SK-N-SH (cell line): ENCODE measurements around the gene POLR2B. TPM values are rescaled to one million over a fixed set of nuclear protein-coding genes. Genes with fewer than 3 reads are reported as not detected.

Source experiments
- CTCF ChIA-PET: fragments of 300-600, 350-600 bp; formaldehyde crosslinking; extraction: SDS; loops from one replicate; lab custom pipeline; 2021; lab: Yijun Ruan, JAX
- POLR2A ChIA-PET: fragments of 350-600 bp; sonication (Branson Sonifier 250); formaldehyde crosslinking; extraction: SDS; loops from one replicate; lab custom pipeline; 2020; ENCODE audit warnings: antibody characterized with exemption, inconsistent platforms; lab: Yijun Ruan, JAX
- DNase-seq: peaks from one replicate; pipeline ENCODE4 v3.0.0; 2012
- H2AFZ ChIP-seq: fragments of 200-600 bp; sonication (generic); 2 replicates; pipeline ENCODE4 v1.8.1; 2016; ENCODE audit warnings: antibody characterized with exemption, mild to moderate bottlenecking, low read depth
- H3F3A ChIP-seq: fragments of 200-600 bp; sonication (generic); replicated peaks from 2 replicates; pipeline ENCODE3; 2016; ENCODE audit warnings: antibody characterized with exemption, mild to moderate bottlenecking; ENCODE audit not compliant: insufficient read depth
- H3K27ac ChIP-seq, 2 experiments: fragments of 200-500 bp in 1 of 2; fragments of 200-600 bp in 1 of 2; sonication (Bioruptor generic) in 1 of 2; sonication (generic), shearing (Covaris generic) in 1 of 2; 2 replicates each; pipeline versions ENCODE4 v1.5.1 to v1.6.1; 2014 to 2016; ENCODE audit warnings: low read depth in 2 of 2, inconsistent platforms in 1 of 2, low read length in 1 of 2, mild to moderate bottlenecking in 1 of 2, mixed read lengths in 1 of 2
- H3K27me3 ChIP-seq: fragments of 200-600 bp; sonication (generic), shearing (Covaris generic); 2 replicates; pipeline ENCODE4 v1.6.1; 2016; ENCODE audit warnings: mixed run types; ENCODE audit not compliant: insufficient read depth
- H3K36me3 ChIP-seq, 2 experiments: fragments of 200-500 bp in 1 of 2; fragments of 200-600 bp in 1 of 2; sonication (Bioruptor generic) in 1 of 2; sonication (generic) in 1 of 2; replicated peaks in 1 of 2; 2 replicates each; pipeline versions ENCODE3 to v1.5.1; 2014 to 2016; ENCODE audit warnings: low read length in 1 of 2, mild to moderate bottlenecking in 1 of 2; ENCODE audit not compliant: insufficient read depth in 2 of 2, control insufficient read depth in 1 of 2
- H3K4me1 ChIP-seq, 2 experiments: fragments of 200-500 bp in 1 of 2; fragments of 200-600 bp in 1 of 2; sonication (Bioruptor generic) in 1 of 2; sonication (generic), shearing (Covaris generic) in 1 of 2; 2 replicates each; pipeline versions ENCODE4 v1.5.1 to v1.6.1; 2014 to 2016; ENCODE audit warnings: low read depth in 1 of 2, low read length in 1 of 2, mixed run types in 1 of 2; ENCODE audit not compliant: insufficient read depth in 2 of 2, control insufficient read depth in 1 of 2
- H3K4me2 ChIP-seq: fragments of 200-600 bp; sonication (generic), shearing (Covaris generic); 2 replicates; pipeline ENCODE4 v1.6.1; 2017; ENCODE audit warnings: mixed run types
- H3K4me3 ChIP-seq, 2 experiments: fragments of 200-500 bp in 1 of 2; fragments of 200-600 bp in 1 of 2; sonication (Bioruptor generic) in 1 of 2; sonication (generic), shearing (Covaris generic) in 1 of 2; 2 replicates each; pipeline versions ENCODE4 v1.5.1 to v1.8.1; 2014 to 2016; ENCODE audit warnings: low read depth in 2 of 2, inconsistent platforms in 1 of 2, low read length in 1 of 2, mild to moderate bottlenecking in 1 of 2, mixed read lengths in 1 of 2, moderate library complexity in 1 of 2
- H3K79me2 ChIP-seq: fragments of 200-600 bp; sonication (generic); 2 replicates; pipeline ENCODE4 v1.8.1; 2017; ENCODE audit warnings: mild to moderate bottlenecking; ENCODE audit not compliant: insufficient read depth
- H3K9ac ChIP-seq: fragments of 200-600 bp; sonication (generic); 2 replicates; pipeline ENCODE4 v1.6.1; 2017; ENCODE audit warnings: mixed run types
- H3K9me2 ChIP-seq: fragments of 200-600 bp; sonication (generic); 2 replicates; pipeline ENCODE4 v1.6.1; 2017; ENCODE audit warnings: mixed run types
- H3K9me3 ChIP-seq: fragments of 200-600 bp; sonication (generic); 2 replicates; pipeline ENCODE4 v1.6.1; 2017; ENCODE audit warnings: mixed run types, mild to moderate bottlenecking, moderate library complexity
- H4K20me1 ChIP-seq: fragments of 200-600 bp; sonication (generic); 2 replicates; pipeline ENCODE4 v1.6.1; 2017; ENCODE audit warnings: mild to moderate bottlenecking, mixed run types; ENCODE audit not compliant: insufficient read depth
- ELF1 ChIP-seq: IDR thresholded peaks from 2 replicates; pipeline ENCODE4 v1.4.0; 2012
- EZH2phosphoT487 ChIP-seq: fragments of 200-600 bp; sonication (generic); IDR thresholded peaks from 2 replicates; pipeline ENCODE4 v1.6.1; 2017; ENCODE audit warnings: low read depth, mixed run types, mild to moderate bottlenecking, antibody characterized with exemption, moderate library complexity, borderline replicate concordance
- FOSL2 ChIP-seq: IDR thresholded peaks from 2 replicates; pipeline ENCODE4 v1.4.0; 2012; ENCODE audit warnings: low read depth, mild to moderate bottlenecking, moderate library complexity, borderline replicate concordance
- FOXJ3 ChIP-seq: sonication (generic); formaldehyde crosslinking; IDR thresholded peaks from 2 replicates; pipeline ENCODE4 v1.5.1; 2020; ENCODE audit warnings: mild to moderate bottlenecking, missing genetic modification reagents
- JUND ChIP-seq: IDR thresholded peaks from 2 replicates; pipeline ENCODE4 v1.4.0; 2012
- MEF2A ChIP-seq: IDR thresholded peaks from 2 replicates; pipeline ENCODE4 v1.4.0; 2012; ENCODE audit warnings: low read depth, borderline replicate concordance
- NFIC ChIP-seq: IDR thresholded peaks from 2 replicates; pipeline ENCODE4 v1.4.0; 2012; ENCODE audit warnings: borderline replicate concordance
- RAD21 ChIP-seq: IDR thresholded peaks from 2 replicates; pipeline ENCODE4 v1.6.1; 2012; ENCODE audit warnings: mild to moderate bottlenecking, low read length
- RFX5 ChIP-seq: IDR thresholded peaks from 2 replicates; pipeline ENCODE4 v1.6.1; 2012; ENCODE audit warnings: mild to moderate bottlenecking, improper control_type of control experiment, low read length
- RXRA ChIP-seq: IDR thresholded peaks from 2 replicates; pipeline ENCODE4 v1.4.0; 2012; ENCODE audit warnings: low read depth, mild to moderate bottlenecking, borderline replicate concordance
- SIN3A ChIP-seq: IDR thresholded peaks from 2 replicates; pipeline ENCODE4 v1.6.1; 2012; ENCODE audit warnings: low read depth, mild to moderate bottlenecking, low read length, moderate library complexity, borderline replicate concordance
- TAF1 ChIP-seq: IDR thresholded peaks from 2 replicates; pipeline ENCODE4 v1.6.1; 2012; ENCODE audit warnings: low read depth, mild to moderate bottlenecking, low read length, moderate library complexity, borderline replicate concordance
- WGBS: methylation state at CpG from one replicate; pipeline ENCODE4 v1.1.6; 2017; ENCODE audit warnings: low lambda C conversion rate; 5-methylcytosine and 5-hydroxymethylcytosine counted together
- polyA plus RNA-seq, 3 experiments: library from polyadenylated mRNA; depleted of rRNA; stranded (reverse); fragments of >200 nt; gene quantifications; 2 replicates each; pipeline ENCODE4 v1.2.3, GENCODE V29; 2012
- TF ChIP-seq, protein P1 (sequence below): IDR thresholded peaks from 2 replicates; pipeline ENCODE4 v1.4.0; 2012; ENCODE audit warnings: low read depth, borderline replicate concordance
- TF ChIP-seq, protein P2 (sequence below): IDR thresholded peaks from 2 replicates; pipeline ENCODE4 v1.4.0; 2012; ENCODE audit warnings: low read depth, borderline replicate concordance
- TF ChIP-seq, protein P3 (sequence below): fragments of 150-350 bp; IDR thresholded peaks from 2 replicates; pipeline ENCODE4 v1.6.1; 2016; ENCODE audit warnings: mild to moderate bottlenecking, low read depth, low read length
- TF ChIP-seq, protein P4 (sequence below): fragments of 200-600 bp; sonication (generic); IDR thresholded peaks from 2 replicates; pipeline ENCODE4 v1.6.1; 2017; ENCODE audit warnings: antibody characterized with exemption, mild to moderate bottlenecking, moderate library complexity
- TF ChIP-seq, protein P5 (sequence below): IDR thresholded peaks from 2 replicates; pipeline ENCODE4 v1.4.0; 2012; ENCODE audit warnings: low read depth

POLR2B gene
- polyA plus RNA-seq, 1 of the 3 experiments (the other 2 are of a cell fraction) = 58.5 TPM

DNA sequence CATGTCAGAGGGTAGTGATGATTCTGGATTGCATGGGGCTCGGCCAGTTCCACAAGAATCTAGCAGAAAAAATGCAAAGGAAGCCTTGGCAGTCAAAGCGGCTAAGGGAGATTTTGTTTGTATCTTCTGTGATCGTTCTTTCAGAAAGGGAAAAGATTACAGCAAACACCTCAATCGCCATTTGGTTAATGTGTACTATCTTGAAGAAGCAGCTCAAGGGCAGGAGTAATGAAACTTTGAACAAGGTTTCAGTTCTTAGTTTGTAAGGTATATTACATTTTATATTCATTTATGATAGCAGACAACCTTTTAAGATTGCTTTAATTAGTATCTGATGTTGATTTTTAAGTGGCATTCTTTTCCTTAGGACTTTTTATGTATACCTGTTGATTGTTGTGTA, 46.8 kb upstream of the POLR2B start:
- Histone ChIP-seq H3K4me3 (no peak overlapping the region), H3K4me2 (no peak overlapping the region), H3K4me1 (no peaks in the 10 kb centered on the region), H4K20me1 (peaks cover 40% of the 10 kb centered on the region), H3K9me3 (no peaks in the 10 kb centered on the region), H3F3A (peaks cover 16% of the 10 kb centered on the region), H3K79me2 (peaks cover 85% of the 10 kb centered on the region), H3K9ac (no peak overlapping the region), H3K27me3 (no peaks in the 10 kb centered on the region), H3K36me3 (peaks cover 27 to 79% of the 10 kb centered on the region in 2 experiments), H2AFZ (no peak overlapping the region), H3K9me2 (no peaks in the 10 kb centered on the region), H3K27ac (no peak overlapping the region)
- 95% methylated on average over 4 of the region's 4 CpGs for WGBS
- TF ChIP-seq RXRA (no peak), NFIC (no peak), JUND (no peak), MEF2A (no peak), SIN3A (no peak), FOSL2 (no peak), ELF1 (no peak), RFX5 (no peak)
- TF ChIP-seq, protein P1, sequence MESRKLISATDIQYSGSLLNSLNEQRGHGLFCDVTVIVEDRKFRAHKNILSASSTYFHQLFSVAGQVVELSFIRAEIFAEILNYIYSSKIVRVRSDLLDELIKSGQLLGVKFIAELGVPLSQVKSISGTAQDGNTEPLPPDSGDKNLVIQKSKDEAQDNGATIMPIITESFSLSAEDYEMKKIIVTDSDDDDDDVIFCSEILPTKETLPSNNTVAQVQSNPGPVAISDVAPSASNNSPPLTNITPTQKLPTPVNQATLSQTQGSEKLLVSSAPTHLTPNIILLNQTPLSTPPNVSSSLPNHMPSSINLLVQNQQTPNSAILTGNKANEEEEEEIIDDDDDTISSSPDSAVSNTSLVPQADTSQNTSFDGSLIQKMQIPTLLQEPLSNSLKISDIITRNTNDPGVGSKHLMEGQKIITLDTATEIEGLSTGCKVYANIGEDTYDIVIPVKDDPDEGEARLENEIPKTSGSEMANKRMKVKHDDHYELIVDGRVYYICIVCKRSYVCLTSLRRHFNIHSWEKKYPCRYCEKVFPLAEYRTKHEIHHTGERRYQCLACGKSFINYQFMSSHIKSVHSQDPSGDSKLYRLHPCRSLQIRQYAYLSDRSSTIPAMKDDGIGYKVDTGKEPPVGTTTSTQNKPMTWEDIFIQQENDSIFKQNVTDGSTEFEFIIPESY = no peak
- TF ChIP-seq, protein P2, sequence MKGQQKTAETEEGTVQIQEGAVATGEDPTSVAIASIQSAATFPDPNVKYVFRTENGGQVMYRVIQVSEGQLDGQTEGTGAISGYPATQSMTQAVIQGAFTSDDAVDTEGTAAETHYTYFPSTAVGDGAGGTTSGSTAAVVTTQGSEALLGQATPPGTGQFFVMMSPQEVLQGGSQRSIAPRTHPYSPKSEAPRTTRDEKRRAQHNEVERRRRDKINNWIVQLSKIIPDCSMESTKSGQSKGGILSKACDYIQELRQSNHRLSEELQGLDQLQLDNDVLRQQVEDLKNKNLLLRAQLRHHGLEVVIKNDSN = no peak
- TF ChIP-seq, protein P3, sequence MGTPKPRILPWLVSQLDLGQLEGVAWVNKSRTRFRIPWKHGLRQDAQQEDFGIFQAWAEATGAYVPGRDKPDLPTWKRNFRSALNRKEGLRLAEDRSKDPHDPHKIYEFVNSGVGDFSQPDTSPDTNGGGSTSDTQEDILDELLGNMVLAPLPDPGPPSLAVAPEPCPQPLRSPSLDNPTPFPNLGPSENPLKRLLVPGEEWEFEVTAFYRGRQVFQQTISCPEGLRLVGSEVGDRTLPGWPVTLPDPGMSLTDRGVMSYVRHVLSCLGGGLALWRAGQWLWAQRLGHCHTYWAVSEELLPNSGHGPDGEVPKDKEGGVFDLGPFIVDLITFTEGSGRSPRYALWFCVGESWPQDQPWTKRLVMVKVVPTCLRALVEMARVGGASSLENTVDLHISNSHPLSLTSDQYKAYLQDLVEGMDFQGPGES = no peak
- TF ChIP-seq, protein P4, sequence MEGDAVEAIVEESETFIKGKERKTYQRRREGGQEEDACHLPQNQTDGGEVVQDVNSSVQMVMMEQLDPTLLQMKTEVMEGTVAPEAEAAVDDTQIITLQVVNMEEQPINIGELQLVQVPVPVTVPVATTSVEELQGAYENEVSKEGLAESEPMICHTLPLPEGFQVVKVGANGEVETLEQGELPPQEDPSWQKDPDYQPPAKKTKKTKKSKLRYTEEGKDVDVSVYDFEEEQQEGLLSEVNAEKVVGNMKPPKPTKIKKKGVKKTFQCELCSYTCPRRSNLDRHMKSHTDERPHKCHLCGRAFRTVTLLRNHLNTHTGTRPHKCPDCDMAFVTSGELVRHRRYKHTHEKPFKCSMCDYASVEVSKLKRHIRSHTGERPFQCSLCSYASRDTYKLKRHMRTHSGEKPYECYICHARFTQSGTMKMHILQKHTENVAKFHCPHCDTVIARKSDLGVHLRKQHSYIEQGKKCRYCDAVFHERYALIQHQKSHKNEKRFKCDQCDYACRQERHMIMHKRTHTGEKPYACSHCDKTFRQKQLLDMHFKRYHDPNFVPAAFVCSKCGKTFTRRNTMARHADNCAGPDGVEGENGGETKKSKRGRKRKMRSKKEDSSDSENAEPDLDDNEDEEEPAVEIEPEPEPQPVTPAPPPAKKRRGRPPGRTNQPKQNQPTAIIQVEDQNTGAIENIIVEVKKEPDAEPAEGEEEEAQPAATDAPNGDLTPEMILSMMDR = no peak
- ChIA-PET CTCF (no interaction called here), POLR2A (no interaction called here)
- no peak for DNase-seq

DNA sequence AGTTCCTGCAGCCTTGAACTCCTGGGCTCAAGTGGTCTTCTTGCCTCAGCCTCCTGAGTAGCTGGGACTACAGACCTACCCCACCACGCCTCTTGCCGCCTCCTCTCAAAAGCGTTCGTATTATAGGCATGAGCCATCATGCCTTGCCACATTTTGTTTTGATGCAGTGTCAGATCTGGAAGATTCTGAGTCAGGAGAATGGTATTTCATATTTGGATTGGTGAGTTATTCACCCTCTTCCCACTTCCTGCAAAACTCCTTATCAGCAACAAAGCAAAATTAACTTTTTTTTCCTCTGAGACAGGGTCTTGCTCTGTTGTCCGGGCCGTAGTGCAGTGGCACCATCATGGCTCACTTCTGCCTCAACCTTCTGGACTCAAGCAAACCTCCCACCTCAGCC, 41.4 kb upstream of the POLR2B start:
- no peaks in the 10 kb centered on the region for H3K9me2 ChIP-seq
- no peaks in the 10 kb centered on the region for H3K9me3 ChIP-seq
- 64% methylated on average over 6 of the region's 6 CpGs for WGBS
- TF ChIP-seq MEF2A (no peak), FOXJ3 (no peak), JUND (peak; percentile 55; the same call in 1 of the 2 replicates), EZH2phosphoT487 (no peak), TAF1 (no peak), RXRA (no peak), FOSL2 (peak; percentile 63; the same call in 1 of the 2 replicates), RAD21 (no peak)
- TF ChIP-seq, protein P2 = no peak
- TF ChIP-seq, protein P4 = no peak
- TF ChIP-seq, protein P5, sequence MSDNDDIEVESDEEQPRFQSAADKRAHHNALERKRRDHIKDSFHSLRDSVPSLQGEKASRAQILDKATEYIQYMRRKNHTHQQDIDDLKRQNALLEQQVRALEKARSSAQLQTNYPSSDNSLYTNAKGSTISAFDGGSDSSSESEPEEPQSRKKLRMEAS = peak; percentile 63; the same call in 1 of the 2 replicates

More for the DNA sequence above, 41.4 kb upstream of the POLR2B start:
- no peak for DNase-seq
- no peak overlapping the region for H2AFZ ChIP-seq
- H3K4me1 ChIP-seq = no peaks in the 10 kb centered on the region
- H3K79me2 ChIP-seq = peaks cover 46% of the 10 kb centered on the region
- H3K4me2 ChIP-seq = no peak overlapping the region
- CTCF ChIA-PET = no interaction called here
- POLR2A ChIA-PET = no interaction called here
- peaks cover 2 to 68% of the 10 kb centered on the region in 2 experiments for H3K36me3 ChIP-seq
- H3K27me3 ChIP-seq = no peaks in the 10 kb centered on the region
- H3F3A ChIP-seq = peaks cover 14% of the 10 kb centered on the region
- H3K4me3 ChIP-seq = no peak overlapping the region
- peaks cover 19% of the 10 kb centered on the region for H4K20me1 ChIP-seq
- H3K9ac ChIP-seq = no peak overlapping the region
- H3K27ac ChIP-seq = peak overlapping the region in 1 of 2 experiments; percentile 22; a peak in 2 of 4 replicates
